Kidney (tissue), 14 donors: ENCODE results near the gene SH2D2A. TPM values are rescaled to one million over a fixed set of nuclear protein-coding genes. Genes with fewer than 3 reads are reported as not detected.

Experiments used
- DNase-seq, 5 donors: peaks; one replicate each; pipeline ENCODE4 v3.0.0-alpha.2; 2013 to 2020
- FAIRE-seq: peaks from 2 replicates; lab custom pipeline; 2012; peaks lifted over from hg19 to GRCh38; lab: Jason Lieb, UNC
- H3K27ac ChIP-seq, 2 donors: one replicate each; pipeline ENCODE4 v1.7.0; 2013; ENCODE audit warnings: low read depth in 2 of 2, low read length in 2 of 2, inconsistent platforms in 1 of 2
- H3K27me3 ChIP-seq: one replicate; pipeline ENCODE4 v1.7.1; 2013; ENCODE audit warnings: low read length, inconsistent platforms; ENCODE audit not compliant: control insufficient read depth, insufficient read depth
- H3K36me3 ChIP-seq, 3 donors: one replicate each; pipeline versions ENCODE4 v1.7.0 to v1.7.1; 2013; ENCODE audit warnings: low read length in 3 of 3, control low read depth in 1 of 3, inconsistent platforms in 1 of 3; ENCODE audit not compliant: insufficient read depth in 3 of 3, control insufficient read depth in 2 of 3
- H3K4me1 ChIP-seq, 3 donors: one replicate each; pipeline versions ENCODE4 v1.7.0 to v1.7.1; 2013; ENCODE audit warnings: low read length in 3 of 3, inconsistent platforms in 1 of 3, low read depth in 1 of 3; ENCODE audit not compliant: control insufficient read depth in 2 of 3, insufficient read depth in 2 of 3
- H3K4me3 ChIP-seq, 3 donors: one replicate each; pipeline versions ENCODE4 v1.7.0 to v1.8.1; 2013; ENCODE audit warnings: low read length in 3 of 3, control low read depth in 1 of 3, inconsistent platforms in 1 of 3
- H3K9ac ChIP-seq, 3 donors: one replicate each; pipeline versions ENCODE4 v1.7.0 to v1.7.1; 2013; ENCODE audit warnings: low read length in 3 of 3, control low read depth in 1 of 3, inconsistent platforms in 1 of 3
- H3K9me3 ChIP-seq, 3 donors: one replicate each; pipeline versions ENCODE4 v1.7.0 to v1.7.1; 2013; ENCODE audit warnings: low read length in 3 of 3, control low read depth in 1 of 3, inconsistent platforms in 1 of 3; ENCODE audit not compliant: control insufficient read depth in 2 of 3, insufficient read depth in 1 of 3
- intact Hi-C: fragments of 100-400 bp; cut with DNase I; formaldehyde crosslinking; loops from one replicate; pipeline ENCODE4 v1.11.1; 2022
- polyA plus RNA-seq: library from polyadenylated mRNA; stranded (reverse); fragments of 350-450 nt; fragmentation: Illumina TruSeq; extraction: RNeasy Lipid Tissue Mini Kit (QIAGEN cat#74804); gene quantifications from one replicate; pipeline ENCODE4 v1.2.3, GENCODE V29; 2014; ENCODE audit warnings: low read depth, low replicate concordance; ENCODE audit not compliant: insufficient read depth
- total RNA-seq: library from RNA; stranded (reverse); fragmentation: NEBNext Ultra II Directional; extraction: Animal tissue kit (Norgen Biotek cat#: 25700); gene quantifications from one replicate; pipeline ENCODE4 v1.2.1, GENCODE V29; 2021
- TF ChIP-seq, protein P1 (sequence below): IDR thresholded peaks from 3 replicates; pipeline ENCODE4 v1.5.1; 2012; ENCODE audit warnings: mild to moderate bottlenecking, moderate library complexity, borderline replicate concordance; ENCODE audit not compliant: insufficient read depth; ENCODE audit errors: extremely low read depth
- donor health status: control.
- donor health status: control.
- donor health status: control.
- donor health status: control.
- donor health status: control.
- donor health status: DM: yes; HTN: yes; CAD: no.
- donor health status: Normal renal cell carcinoma (clear cell type).

The SH2D2A gene
- total and polyA plus RNA-seq, 2 donors from 2014 or later: 0.32 to 4.3 TPM

DNA sequence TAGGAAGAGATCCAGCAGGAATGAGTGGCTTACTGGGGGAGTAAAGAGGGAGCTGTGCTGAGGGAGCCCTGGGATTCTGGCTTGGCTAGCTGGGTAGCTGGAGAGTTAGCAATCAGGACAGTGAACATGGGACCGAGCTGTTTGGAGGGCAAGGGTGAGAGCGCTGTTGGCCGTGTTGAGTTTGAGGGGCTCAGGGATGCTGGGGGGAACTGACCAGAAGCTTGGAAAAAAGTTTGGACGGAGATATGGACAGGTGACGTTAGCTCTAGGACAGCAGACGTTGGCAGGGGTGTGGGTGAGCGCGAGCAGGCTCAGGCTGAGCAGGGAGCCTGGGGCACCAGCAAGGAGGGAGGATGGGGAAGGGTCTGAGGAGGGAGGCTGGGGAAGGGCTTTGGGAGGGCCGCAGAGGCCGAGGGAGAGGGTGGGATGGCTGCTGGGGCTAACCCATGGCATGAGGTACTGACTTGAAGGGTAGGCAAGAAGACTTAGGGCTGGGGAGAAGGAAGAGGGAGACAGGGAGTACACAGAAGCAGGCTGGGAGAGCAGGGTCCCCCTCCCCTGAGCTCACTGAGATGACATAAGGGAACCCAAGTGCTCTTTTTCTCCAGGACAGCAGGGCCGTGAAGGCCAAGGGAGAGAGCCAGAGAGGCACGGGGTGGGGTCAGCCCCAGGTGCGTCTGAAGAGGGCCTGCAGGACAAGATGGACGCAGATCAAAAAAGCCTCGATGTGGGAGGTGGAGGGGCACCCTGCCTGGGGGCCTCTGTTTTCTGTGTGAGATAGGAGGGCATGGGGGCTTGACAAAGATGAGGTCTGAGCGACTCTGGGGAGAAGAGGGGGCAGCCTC, 8.2 kb downstream of the SH2D2A start:
- intact Hi-C loops: no loop called here
- no peak overlapping the region for H3K27ac ChIP-seq
- H3K27me3 ChIP-seq: no peaks in the 10 kb centered on the region
- no peak overlapping the region for H3K9ac ChIP-seq
- H3K4me3 ChIP-seq: no peak overlapping the region
- no peaks in the 10 kb centered on the region for H3K36me3 ChIP-seq
- no peaks in the 10 kb centered on the region for H3K9me3 ChIP-seq
- DNase-seq (no peak), FAIRE-seq (no peak)
- TF ChIP-seq, protein P1, sequence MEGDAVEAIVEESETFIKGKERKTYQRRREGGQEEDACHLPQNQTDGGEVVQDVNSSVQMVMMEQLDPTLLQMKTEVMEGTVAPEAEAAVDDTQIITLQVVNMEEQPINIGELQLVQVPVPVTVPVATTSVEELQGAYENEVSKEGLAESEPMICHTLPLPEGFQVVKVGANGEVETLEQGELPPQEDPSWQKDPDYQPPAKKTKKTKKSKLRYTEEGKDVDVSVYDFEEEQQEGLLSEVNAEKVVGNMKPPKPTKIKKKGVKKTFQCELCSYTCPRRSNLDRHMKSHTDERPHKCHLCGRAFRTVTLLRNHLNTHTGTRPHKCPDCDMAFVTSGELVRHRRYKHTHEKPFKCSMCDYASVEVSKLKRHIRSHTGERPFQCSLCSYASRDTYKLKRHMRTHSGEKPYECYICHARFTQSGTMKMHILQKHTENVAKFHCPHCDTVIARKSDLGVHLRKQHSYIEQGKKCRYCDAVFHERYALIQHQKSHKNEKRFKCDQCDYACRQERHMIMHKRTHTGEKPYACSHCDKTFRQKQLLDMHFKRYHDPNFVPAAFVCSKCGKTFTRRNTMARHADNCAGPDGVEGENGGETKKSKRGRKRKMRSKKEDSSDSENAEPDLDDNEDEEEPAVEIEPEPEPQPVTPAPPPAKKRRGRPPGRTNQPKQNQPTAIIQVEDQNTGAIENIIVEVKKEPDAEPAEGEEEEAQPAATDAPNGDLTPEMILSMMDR: no peak
- peaks cover 0 to 5% (median 0%) of the 10 kb centered on the region in 3 donors for H3K4me1 ChIP-seq

DNA sequence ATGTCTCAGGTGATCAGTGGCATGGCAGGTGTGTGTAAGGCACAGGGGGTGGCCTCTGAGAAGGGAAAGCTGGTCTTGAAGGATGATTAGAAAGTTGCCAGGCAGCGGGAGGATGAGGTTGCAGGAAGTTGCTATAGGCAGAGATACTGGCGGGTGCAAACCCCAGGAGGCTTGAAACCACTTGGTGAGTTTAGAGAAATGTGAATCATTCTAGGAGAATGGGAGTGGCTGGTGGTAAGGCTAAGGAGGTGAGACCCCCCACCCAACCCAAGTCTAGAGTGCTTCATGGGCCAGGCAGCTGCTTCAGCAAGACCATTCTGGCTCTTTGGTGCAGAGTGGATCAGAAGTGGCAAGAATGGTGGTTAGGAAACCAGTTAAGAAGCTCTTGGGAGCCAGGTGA, 9.0 kb downstream of the SH2D2A start:
- H3K9ac ChIP-seq: no peak overlapping the region
- H3K27me3 ChIP-seq: no peaks in the 10 kb centered on the region
- DNase-seq (no peak), FAIRE-seq (no peak)
- intact Hi-C loops: no loop called here
- TF ChIP-seq, protein P1: no peak
- no peaks in the 10 kb centered on the region for H3K9me3 ChIP-seq
- no peaks in the 10 kb centered on the region for H3K36me3 ChIP-seq
- peaks cover 0 to 5% (median 0%) of the 10 kb centered on the region in 3 donors for H3K4me1 ChIP-seq
- no peak overlapping the region for H3K4me3 ChIP-seq
- H3K27ac ChIP-seq: no peak overlapping the region

DNA sequence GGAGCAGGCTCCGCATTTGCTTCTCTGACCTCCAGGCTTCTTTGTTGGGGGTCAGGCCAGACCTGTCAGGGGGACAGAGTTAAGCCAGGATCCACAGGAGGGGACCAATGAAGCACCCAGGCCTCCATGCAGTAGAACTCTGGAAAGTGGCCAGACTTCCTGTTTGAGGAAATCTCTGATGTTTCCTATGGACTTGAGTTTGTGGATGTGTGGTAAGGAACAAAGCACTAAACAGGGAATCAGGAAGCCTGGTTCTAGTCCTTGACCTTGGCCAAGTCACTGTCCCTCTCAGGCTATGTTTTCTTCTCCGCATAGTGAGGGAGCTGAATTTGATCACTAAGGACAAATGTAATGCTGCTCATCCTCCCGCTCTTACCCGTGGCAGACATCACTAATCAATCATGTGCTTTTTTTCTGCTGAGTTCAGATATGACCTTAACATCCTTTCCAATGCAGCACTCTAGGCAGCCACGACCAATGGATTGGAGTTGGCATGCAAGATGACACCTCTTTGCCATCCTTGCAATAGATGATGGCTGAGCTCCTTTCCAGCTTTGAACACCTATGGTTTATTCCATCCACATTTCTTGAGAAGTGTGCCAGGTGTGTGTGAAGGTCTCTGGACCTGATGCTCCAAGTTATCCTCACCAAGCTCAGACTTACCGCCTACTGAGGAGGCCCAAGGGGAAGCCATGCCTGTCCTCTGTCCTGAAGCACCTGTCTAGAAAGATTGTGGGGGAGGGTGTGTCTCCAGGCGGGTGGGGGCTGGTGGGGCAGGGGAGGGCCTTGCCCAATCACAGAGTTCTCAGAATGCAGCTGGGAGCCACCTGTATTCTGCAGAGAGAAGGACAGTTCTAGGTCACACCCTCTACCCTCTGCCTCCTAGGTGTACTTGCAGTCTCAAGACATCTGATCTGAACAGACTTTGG, 9.9 kb downstream of the SH2D2A start:
- no peak overlapping the region for H3K27ac ChIP-seq

More for the DNA sequence above, 9.9 kb downstream of the SH2D2A start:
- DNase-seq (peak in 1 of 5 donors; percentile 36), FAIRE-seq (no peak)
- intact Hi-C loops: no loop called here
- H3K4me1 ChIP-seq: peaks cover 0 to 5% (median 0%) of the 10 kb centered on the region in 3 donors
- H3K4me3 ChIP-seq: no peak overlapping the region
- H3K27me3 ChIP-seq: no peaks in the 10 kb centered on the region
- H3K9ac ChIP-seq: no peak overlapping the region
- peaks cover 0 to 2% (median 0%) of the 10 kb centered on the region in 3 donors for H3K36me3 ChIP-seq
- TF ChIP-seq, protein P1: no peak
- no peaks in the 10 kb centered on the region for H3K9me3 ChIP-seq
